Activated T-cell treated with anti-CD3 and anti-CD28 coated beads, Interleukin-2, amount 50 U/mL, for 48 hours (primary cell): ENCODE data around the gene PILRB.
"Not testable (repeated sequence)": the region's sequence is repeated elsewhere in the genome, so short reads cannot be mapped to it uniquely, and the experiment has no call there.

Experiments
- DNase-seq, 2 experiments: peaks; one replicate each; pipeline ENCODE4 v3.0.0-alpha.2; 2020

Gene PILRB

GRCh38 chr7:100378114-100378755 is 20.3 kb downstream of the PILRB start:
- DNase-seq: no peak

GRCh38 chr7:100380196-100380595 is 22.3 kb downstream of the PILRB start:
- no peak for DNase-seq

GRCh38 chr7:100381531-100382233 is 23.8 kb downstream of the PILRB start:
- DNase-seq: not testable (repeated sequence)

GRCh38 chr7:100382234-100382853 is 24.4 kb downstream of the PILRB start:
- not testable (repeated sequence) for DNase-seq

GRCh38 chr7:100384628-100385294 is 26.8 kb downstream of the PILRB start:
- DNase-seq: no peak

GRCh38 chr7:100386940-100387339 is 29.0 kb downstream of the PILRB start:
- DNase-seq: no peak

GRCh38 chr7:100387695-100388094 is 29.8 kb downstream of the PILRB start:
- no peak for DNase-seq

- DNase-seq: no peak
Observed at GRCh38 chr7:100389437-100390088, 31.6 kb downstream of the PILRB start.

GRCh38 chr7:100390286-100391009 is 32.5 kb downstream of the PILRB start:
- DNase-seq: no peak

- DNase-seq: no peak
Observed at GRCh38 chr7:100393233-100393905, 35.5 kb downstream of the PILRB start.

- DNase-seq: no peak
Observed at GRCh38 chr7:100394077-100394476, 36.2 kb downstream of the PILRB start.

GRCh38 chr7:100396421-100396982 is 38.6 kb downstream of the PILRB start:
- peak in 1 of 2 experiments; percentile 55 for DNase-seq

- DNase-seq: no peak
Observed at GRCh38 chr7:100397315-100398081, 39.6 kb downstream of the PILRB start.

- no peak for DNase-seq
Observed at GRCh38 chr7:100398239-100398638, 40.3 kb downstream of the PILRB start.

- DNase-seq: no peak
Observed at GRCh38 chr7:100400041-100400440, 42.1 kb downstream of the PILRB start.

- no peak for DNase-seq
Observed at GRCh38 chr7:100400656-100401055, 42.7 kb downstream of the PILRB start.

- no peak for DNase-seq
Observed at GRCh38 chr7:100401811-100402210, 43.9 kb downstream of the PILRB start.

- DNase-seq: no peak
Observed at GRCh38 chr7:100402241-100402640, 44.3 kb downstream of the PILRB start.

- DNase-seq: no peak
Observed at GRCh38 chr7:100406767-100407166, 48.9 kb downstream of the PILRB start.
